ENCODE measurements around the gene RAB20. TPM values are rescaled to one million over a fixed set of nuclear protein-coding genes. Genes with fewer than 3 reads are reported as not detected.
"Not testable (repeated sequence)": the region's sequence is repeated elsewhere in the genome, so short reads cannot be mapped to it uniquely, and the experiment has no call there.

The RAB20 gene
- total RNA-seq, 2 donors from 2014 or later, result 32.1 to 38.0 TPM

DNA sequence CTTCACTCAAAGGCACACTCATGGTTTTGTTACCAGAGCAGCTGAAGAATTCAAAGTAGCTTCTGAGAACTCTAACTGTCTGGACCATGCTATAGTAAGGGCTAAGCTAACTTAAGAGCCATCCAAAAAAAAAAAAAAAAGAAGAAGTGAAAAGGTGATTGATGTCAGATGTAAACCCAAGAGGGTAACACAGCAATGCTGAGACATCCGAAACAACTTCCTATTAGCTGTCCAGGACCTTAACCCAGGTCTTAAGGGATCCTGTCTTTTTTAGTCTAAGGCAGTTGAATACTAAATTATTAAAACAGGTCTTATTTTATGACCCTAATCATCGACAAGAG is 11.2 kb upstream of the RAB20 start:
- H3K27me3 ChIP-seq, result no peaks in the 10 kb centered on the region
- DNase-seq, result no peak
- intact Hi-C loops (cut with DNase I), result loop anchor here (10.0 kb wide), 1 partner anchor 118 kb away; no protein-coding TSS in a partner anchor
- TF ChIP-seq, protein P1, sequence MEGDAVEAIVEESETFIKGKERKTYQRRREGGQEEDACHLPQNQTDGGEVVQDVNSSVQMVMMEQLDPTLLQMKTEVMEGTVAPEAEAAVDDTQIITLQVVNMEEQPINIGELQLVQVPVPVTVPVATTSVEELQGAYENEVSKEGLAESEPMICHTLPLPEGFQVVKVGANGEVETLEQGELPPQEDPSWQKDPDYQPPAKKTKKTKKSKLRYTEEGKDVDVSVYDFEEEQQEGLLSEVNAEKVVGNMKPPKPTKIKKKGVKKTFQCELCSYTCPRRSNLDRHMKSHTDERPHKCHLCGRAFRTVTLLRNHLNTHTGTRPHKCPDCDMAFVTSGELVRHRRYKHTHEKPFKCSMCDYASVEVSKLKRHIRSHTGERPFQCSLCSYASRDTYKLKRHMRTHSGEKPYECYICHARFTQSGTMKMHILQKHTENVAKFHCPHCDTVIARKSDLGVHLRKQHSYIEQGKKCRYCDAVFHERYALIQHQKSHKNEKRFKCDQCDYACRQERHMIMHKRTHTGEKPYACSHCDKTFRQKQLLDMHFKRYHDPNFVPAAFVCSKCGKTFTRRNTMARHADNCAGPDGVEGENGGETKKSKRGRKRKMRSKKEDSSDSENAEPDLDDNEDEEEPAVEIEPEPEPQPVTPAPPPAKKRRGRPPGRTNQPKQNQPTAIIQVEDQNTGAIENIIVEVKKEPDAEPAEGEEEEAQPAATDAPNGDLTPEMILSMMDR (IDR thresholded peaks at IDR 0.05), result no peak
- no peak overlapping the region for H3K4me3 ChIP-seq
- H3K9me3 ChIP-seq, result no peaks in the 10 kb centered on the region
- no peaks in the 10 kb centered on the region for H3K36me3 ChIP-seq
- H3K27ac ChIP-seq, result no peak overlapping the region
- H3K4me1 ChIP-seq, result no peaks in the 10 kb centered on the region
- no peak overlapping the region for H3K9ac ChIP-seq (ENCODE audit: low read depth in 2 of 2, low read length in 2 of 2)

DNA sequence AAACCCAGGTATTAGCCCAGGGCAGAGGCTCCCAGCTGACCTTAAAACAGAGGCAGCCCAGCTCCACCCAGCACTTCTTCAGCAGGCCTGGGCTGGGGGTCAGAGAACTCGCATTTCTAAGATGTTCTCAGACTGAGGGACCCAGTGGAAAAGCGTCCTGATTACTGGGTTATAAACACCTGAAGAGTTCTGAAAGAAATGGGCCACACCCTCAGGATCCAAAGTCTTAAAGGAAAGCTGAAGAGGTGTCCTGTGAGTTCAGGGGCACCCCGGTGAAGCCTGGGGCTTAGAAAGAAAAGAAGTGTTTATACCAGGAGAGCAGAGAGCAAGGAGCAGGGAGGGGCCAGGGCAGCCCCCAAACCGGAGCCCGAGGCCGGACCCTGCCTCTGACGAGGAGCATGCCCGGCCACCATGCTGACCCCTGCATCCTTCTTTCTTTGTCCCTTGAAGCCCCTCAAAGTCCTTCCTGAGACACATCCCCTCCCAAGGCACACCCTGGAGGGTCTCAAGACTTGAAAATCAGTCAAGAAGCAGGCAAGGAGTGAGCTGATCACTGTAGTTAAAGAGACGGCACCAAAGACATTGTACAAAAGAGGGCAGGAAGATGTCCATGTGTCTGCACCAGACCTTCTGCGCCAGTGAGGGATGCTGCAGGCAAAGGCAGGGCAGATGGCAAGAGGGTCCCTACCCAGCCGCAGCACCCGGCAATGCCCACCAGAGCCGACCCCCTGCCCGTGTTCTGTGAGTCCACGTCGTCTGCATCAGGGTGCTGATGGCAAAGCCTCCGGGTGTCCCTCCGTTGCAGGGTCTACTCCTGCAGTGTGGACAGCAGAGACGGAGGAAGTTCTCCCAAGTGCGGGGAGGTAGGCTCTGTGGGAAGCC is 10.6 kb upstream of the RAB20 start:
- Histone ChIP-seq H3K27me3 (no peaks in the 10 kb centered on the region), H3K36me3 (no peaks in the 10 kb centered on the region), H3K9me3 (no peaks in the 10 kb centered on the region), H3K4me3 (no peak overlapping the region), H3K4me1 (no peaks in the 10 kb centered on the region), H3K27ac (no peak overlapping the region), H3K9ac (ENCODE audit: low read depth in 2 of 2, low read length in 2 of 2) (no peak overlapping the region)
- DNase-seq, result no peak
- TF ChIP-seq, protein P1 (IDR thresholded peaks at IDR 0.05), result no peak
- intact Hi-C loops (cut with DNase I), result loop anchor here (10.0 kb wide), 1 partner anchor 117 kb away; no protein-coding TSS in a partner anchor

DNA sequence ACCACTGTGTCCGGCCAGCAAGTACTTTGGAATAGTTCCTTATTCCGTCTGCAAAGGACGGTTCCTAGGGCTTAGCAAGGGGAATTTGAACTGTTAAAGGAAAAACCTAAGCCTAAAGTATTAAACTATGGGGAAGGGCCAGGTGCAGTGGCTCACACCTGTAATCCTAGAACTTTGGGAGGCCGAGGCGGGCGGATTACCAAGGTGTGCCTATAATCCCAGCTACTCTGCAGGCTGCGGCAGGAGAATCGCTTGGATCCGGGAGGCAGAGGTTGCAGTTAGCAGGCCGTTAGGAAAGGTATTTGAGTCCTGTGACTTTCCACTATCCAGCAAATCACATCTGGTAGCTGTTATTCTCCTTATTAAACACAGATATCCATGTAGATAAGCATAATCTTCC is 9.4 kb upstream of the RAB20 start:
- no peaks in the 10 kb centered on the region for H3K27me3 ChIP-seq
- TF ChIP-seq, protein P1 (IDR thresholded peaks at IDR 0.05), result no peak
- no peak overlapping the region for H3K9ac ChIP-seq (ENCODE audit: low read depth in 2 of 2, low read length in 2 of 2)
- H3K36me3 ChIP-seq, result no peaks in the 10 kb centered on the region
- intact Hi-C loops (cut with DNase I), result loop anchor here (10.0 kb wide), 1 partner anchor 116 kb away; no protein-coding TSS in a partner anchor
- H3K4me3 ChIP-seq, result no peak overlapping the region
- H3K4me1 ChIP-seq, result no peaks in the 10 kb centered on the region
- H3K9me3 ChIP-seq, result no peaks in the 10 kb centered on the region
- DNase-seq, result no peak
- no peak overlapping the region for H3K27ac ChIP-seq

DNA sequence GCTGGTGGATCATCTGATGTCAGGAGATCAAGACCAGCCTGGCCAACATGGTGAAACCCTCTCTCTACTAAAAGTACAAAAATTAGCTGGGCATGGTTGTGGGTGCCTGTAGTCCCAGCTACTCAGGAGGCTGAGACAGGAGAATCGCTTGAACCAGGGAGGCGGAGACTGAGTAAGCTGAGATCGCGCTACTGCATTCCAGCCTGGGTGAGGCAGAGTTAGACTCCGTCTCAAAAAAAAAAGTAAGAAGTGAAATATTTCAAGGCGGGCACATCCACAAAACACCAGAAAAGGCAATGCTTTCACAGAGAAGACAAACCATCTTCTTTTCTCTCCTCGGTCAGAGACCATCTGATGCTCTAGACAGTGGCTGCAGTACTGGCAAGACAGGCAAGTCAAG is 8.4 kb upstream of the RAB20 start:
- H3K27me3 ChIP-seq; H3K27ac ChIP-seq; H3K36me3 ChIP-seq; H3K4me3 ChIP-seq; H3K9me3 ChIP-seq; H3K9ac ChIP-seq (ENCODE audit: low read depth in 2 of 2, low read length in 2 of 2); H3K4me1 ChIP-seq; DNase-seq: not testable (repeated sequence)
- intact Hi-C loops (cut with DNase I), result loop anchor here (10.0 kb wide), 1 partner anchor 115 kb away; no protein-coding TSS in a partner anchor

DNA sequence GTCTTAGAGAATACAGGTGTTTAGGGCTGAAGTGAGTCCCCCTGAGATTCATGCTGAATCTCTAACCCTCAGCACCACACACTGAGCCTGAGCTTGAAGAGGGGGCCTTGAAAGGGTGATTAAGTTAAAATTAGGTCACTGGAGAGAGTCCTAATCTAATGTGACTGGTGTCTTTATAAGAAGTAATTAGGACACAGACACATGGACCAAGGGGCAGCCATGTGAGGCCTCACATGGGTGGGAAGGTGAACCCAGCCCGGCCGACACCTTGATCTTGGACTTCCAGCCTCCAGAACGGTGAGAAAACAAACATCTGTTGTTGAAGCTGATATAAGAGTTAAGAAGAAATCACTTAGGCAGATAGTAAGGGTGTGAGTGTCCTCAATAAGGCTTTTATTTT is 7.1 kb upstream of the RAB20 start:
- no peaks in the 10 kb centered on the region for H3K36me3 ChIP-seq
- intact Hi-C loops (cut with DNase I), result no loop called here
- H3K4me3 ChIP-seq, result no peak overlapping the region
- H3K9me3 ChIP-seq, result no peaks in the 10 kb centered on the region
- TF ChIP-seq, protein P1 (IDR thresholded peaks at IDR 0.05), result no peak
- H3K9ac ChIP-seq (ENCODE audit: low read depth in 2 of 2, low read length in 2 of 2), result no peak overlapping the region
- DNase-seq, result no peak
- H3K27me3 ChIP-seq, result no peaks in the 10 kb centered on the region
- no peak overlapping the region for H3K27ac ChIP-seq
- no peaks in the 10 kb centered on the region for H3K4me1 ChIP-seq

DNA sequence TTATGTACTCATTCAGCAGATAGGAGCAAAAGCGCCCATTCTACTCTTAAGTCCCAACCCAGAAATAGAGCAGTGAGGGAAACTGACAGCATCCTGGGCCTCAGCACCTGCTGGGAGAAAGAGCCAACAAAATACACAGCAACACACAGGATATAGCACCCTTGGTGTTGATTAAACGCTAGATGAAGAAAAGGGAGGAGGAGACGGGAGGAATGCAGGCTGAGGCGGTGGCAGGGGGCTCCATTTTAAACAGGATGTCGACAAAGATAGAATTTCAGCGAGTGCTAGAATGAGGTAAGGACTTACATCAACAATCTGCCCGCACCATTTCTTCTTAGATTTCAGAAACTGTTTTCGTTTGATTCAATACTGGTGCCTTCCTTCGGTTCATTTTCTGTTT is 4.6 kb upstream of the RAB20 start:
- H3K9me3 ChIP-seq, result no peaks in the 10 kb centered on the region
- no peak overlapping the region for H3K9ac ChIP-seq (ENCODE audit: low read depth in 2 of 2, low read length in 2 of 2)
- H3K27me3 ChIP-seq, result no peaks in the 10 kb centered on the region
- H3K4me3 ChIP-seq, result no peak overlapping the region
- intact Hi-C loops (cut with DNase I), result no loop called here
- no peaks in the 10 kb centered on the region for H3K36me3 ChIP-seq
- TF ChIP-seq, protein P1 (IDR thresholded peaks at IDR 0.05), result no peak
- no peak for DNase-seq
- no peaks in the 10 kb centered on the region for H3K4me1 ChIP-seq
- no peak overlapping the region for H3K27ac ChIP-seq

Data from colonic mucosa (tissue), 4 donors.